Hematopoietic multipotent progenitor cell treated with erythropoietin and hydrocortisone succinate and interleukin-3 and kit ligand, for 6 days (in vitro differentiated cells): Measurements from ENCODE around the gene SLC46A1.
"Not testable (repeated sequence)": the region's sequence is repeated elsewhere in the genome, so short reads cannot be mapped to it uniquely, and the experiment has no call there.

Experiments
- DNase-seq: peaks from one replicate; pipeline ENCODE4 v3.0.0-alpha.2; 2015

The SLC46A1 gene

DNA sequence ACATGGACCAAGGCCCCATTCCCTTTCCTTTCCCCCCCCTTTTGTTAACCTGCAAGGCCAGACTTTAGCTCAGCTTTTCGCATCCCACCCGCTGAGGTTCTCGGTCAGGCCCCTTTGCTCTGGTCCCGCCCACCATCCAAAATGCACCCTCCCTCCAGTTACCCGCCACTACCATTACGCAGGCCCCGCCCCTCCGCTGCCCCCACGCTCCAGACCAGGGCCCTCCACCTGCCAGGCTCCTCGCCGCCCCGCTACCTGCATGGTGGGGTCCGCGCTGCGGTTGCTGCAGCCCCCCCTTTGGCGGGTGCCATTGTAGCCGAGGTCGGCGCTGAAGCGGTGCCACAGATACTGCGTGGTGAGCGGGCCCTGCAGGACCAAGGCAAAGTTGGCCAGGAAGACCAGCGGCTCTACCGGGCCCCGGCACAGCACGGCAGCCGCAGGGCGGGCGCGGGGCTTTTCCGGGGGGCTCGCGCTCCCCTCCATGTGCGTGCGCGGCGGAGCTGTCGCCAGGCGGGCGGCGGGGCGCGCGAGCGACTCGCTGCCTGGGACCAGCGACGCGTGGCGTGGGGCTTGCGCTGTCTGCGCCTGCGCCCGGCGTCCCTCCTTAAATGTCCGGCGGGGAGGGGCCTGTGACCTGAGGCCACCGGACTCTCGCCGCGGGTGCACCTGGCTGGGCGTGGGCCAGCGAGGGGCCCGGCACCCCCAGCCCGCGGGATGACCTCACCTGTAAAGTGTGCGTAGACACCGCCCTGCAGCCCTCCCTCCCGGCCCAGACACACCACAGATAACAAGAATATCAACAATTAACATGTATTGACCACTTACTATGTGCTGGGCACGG is at the start of gene SLC46A1:
Gene SLC46A1 (minus strand): TSS at position 581 of the 841 bp plus-strand sequence. CDS start 98 bp downstream, at position 483.
- peak; percentile 68 for DNase-seq

DNA sequence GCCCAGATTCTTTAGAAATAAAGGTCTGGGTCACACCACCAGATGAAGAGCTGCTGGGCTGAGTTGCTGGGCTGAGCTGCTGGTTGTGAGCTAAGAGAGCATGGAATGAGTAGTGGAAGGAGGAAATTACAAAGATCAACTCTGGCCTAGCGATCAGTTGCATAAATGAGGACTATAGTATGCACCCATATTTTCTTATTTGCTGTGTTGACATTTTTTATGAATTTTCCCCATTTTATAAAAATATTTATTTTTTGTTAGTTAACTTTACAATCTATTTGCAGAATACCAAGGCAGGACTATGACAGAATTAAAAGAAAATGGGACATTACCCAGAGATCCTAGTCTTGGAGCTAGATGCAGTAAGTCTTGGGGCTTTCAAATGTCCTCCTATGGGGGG is 43.8 kb upstream of the SLC46A1 start:
- no peak for DNase-seq

- no peak for DNase-seq
Observed at GRCh38 chr17:28447396-28447760, 41.4 kb upstream of the SLC46A1 start.

- DNase-seq, result no peak
Observed at GRCh38 chr17:28446716-28447395, 40.8 kb upstream of the SLC46A1 start.

GRCh38 chr17:28443901-28444638 is 38.1 kb upstream of the SLC46A1 start:
- no peak for DNase-seq

GRCh38 chr17:28434326-28434725 is 28.3 kb upstream of the SLC46A1 start:
- not testable (repeated sequence) for DNase-seq

GRCh38 chr17:28433721-28434120 is 27.7 kb upstream of the SLC46A1 start:
- no peak for DNase-seq

DNA sequence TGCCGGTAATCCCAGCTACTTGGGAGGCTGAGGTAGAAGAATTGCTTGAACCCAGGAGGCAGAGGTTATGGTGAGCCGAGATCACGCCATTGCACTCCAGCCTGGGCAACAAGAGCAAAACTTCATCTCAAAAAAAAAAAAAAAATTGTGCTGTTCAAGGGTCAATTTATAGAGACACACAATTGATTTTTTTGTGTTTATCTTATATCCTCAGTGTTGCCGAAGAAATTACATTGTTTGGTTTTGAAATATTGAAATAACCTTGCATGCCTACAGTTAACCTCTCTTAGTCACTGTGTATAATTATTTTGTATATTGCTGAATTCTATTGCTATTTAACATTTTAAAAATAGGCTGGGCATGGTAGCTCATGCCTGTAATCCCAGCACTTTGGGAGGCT is 22.0 kb upstream of the SLC46A1 start:
- not testable (repeated sequence) for DNase-seq

DNA sequence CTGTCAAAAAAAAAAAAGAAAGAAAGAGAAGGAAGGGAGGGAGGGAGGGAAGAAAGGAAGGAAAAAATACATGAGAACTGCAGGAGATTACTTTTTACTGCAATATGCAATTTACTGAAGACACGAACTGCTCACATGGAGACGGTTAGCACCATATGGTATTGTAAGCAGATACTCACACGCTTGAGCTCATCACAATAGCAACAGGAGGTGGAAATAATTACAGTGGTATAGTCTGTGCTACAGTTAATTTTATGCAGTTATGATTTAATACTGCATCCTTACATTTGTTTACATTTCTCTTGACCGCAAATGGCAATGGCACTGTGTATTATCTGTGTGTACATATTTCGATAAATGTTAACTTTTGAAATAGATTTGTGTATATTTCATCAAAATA is 21.4 kb upstream of the SLC46A1 start:
- no peak for DNase-seq

DNA sequence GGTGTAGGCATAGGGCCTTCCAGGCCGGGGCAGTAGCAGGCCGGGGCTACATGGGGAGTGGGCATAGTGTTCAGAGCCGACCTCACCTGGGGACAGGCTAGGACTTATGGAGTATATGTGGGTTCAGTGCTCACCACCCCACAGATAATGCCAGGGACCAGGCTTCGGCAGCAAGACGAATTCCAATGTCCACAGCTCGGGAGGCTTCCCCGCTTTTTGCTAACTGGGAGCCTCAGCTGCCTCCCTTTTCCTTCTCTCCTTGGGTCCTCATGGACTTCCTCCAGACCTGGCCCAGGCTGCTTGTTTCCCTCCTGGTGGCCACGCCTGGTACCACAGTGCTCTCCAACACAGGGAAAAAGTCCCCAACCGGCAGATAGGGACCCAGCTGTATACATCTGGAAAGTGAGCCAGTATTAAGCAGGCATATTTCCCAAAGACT is 20.1 kb upstream of the SLC46A1 start:
- peak; percentile 47 for DNase-seq

- DNase-seq, result no peak
Observed at GRCh38 chr17:28425206-28425605, 19.2 kb upstream of the SLC46A1 start.

DNA sequence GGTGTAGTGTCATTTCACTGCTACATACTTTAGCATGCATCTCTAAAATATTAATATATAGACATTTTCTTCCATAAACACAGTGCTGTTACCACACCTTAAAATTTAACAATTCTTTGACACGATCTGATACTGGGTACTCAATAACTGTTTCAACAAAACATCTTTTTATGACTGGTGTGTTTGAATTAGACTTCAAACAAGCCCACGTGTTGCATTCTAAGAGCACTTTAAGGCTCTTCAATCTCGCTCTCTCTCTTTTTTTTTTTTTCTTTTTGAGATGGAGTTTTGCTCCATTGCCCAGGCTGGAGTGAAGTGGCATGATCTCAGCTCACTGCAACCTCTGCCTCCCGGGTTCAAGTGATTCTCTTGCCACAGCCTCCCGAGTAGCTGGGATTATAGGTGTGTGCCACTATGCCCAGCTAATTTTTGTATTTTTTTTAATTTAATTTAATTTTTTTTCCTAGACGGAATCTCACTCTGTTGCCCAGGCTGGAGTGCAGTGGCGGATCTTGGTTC is 15.8 kb upstream of the SLC46A1 start:
- no peak for DNase-seq

GRCh38 chr17:28416703-28417311 is 10.8 kb upstream of the SLC46A1 start:
- peak; percentile 89 for DNase-seq

DNA sequence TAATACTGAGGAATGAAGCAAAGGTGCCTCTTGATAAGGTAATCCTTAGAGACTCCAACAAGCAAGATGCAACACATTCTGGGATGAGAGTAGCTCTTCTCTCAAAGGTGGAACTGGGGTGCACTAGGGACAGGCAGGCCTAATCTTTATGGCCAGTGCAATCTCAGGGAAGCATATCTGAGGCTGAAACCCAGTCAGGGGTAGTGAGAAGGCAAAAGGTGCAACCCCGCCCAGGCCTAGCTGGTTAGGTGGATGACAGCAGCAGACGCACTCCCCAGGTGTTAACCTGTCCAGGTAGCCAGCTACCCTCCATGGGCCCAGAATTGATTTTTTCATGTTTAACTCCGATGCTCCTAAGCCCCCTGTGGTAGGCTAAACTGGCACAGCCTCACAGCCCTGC is 9.9 kb upstream of the SLC46A1 start:
- no peak for DNase-seq

GRCh38 chr17:28413804-28414203 is 7.8 kb upstream of the SLC46A1 start:
- no peak for DNase-seq

DNA sequence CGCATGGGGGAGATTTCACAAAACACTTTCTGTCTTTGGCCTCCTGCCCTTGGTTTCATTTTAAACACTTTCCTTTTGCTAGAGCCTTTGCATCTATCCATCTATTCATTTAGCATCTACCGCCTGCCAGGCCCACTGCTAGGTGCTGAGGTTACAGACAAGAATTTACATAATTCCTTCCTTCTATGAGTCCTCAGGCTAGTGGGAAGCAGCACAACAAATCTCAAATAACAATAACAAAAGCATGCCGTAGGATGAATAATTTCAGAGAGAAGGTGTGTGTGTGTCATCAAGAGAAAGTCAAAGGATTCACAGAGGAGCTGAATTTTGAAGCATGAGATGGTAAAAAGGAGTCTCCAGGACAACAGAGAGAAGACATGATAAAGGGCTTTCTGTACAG is 6.1 kb upstream of the SLC46A1 start:
- DNase-seq, result no peak

DNA sequence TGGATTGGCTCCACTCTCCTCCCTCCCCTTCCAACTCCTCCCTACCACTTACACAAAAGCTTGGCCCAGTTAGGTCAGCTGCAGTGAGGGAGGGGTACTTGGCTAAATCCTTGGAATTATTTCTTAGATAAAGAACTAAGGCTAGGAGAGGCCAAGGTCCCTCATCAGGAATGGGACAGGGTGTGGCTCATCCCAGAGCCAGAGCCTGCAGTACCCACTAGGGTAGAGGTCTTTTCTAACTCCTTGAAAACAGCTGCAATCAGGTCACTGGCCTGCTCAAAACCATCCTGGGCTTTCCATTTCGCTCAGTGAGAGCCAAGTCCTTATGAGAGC is 1.9 kb upstream of the SLC46A1 start:
- DNase-seq, result no peak

GRCh38 chr17:28407130-28407973 is 1.3 kb upstream of the SLC46A1 start:
- DNase-seq, result no peak

DNA sequence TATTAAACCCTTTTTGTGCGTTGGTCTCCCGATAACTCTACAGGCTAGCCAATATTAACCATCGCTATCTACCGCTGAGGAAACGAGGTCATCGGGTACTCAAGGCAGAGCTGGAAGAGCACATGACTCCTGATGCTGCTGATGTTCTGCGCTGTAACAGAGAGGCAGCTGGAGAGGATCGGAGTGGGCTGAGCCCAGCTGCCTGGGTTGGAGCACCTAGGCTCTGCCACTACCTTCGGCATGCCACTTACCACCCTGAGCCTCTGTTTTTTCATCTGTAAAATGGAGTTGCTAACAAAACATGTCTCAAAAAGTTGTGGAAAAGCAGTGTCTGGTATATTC is 432 bp upstream of the SLC46A1 start:
- peak; percentile 42 for DNase-seq

GRCh38 chr17:28404812-28405570 is 1.0 kb downstream of the SLC46A1 start:
- DNase-seq, result no peak

DNA sequence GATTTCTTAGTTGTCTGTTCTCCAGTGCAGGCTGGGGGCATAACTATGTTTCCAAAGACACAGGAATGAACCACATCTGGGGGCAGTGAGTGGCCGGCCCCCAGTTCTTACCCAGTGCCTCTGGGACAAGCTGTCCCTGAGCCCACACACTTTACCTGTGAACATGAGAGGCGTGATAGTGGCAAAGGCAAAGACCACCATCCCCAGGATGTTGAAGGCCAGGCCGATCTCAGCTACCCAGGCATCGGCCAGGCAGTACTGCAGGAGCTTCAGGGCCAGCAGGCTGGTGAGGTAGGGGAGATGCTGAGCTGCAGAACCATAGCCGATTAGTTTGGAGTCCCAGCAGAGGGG is 1.6 kb downstream of the SLC46A1 start:
- no peak for DNase-seq

DNA sequence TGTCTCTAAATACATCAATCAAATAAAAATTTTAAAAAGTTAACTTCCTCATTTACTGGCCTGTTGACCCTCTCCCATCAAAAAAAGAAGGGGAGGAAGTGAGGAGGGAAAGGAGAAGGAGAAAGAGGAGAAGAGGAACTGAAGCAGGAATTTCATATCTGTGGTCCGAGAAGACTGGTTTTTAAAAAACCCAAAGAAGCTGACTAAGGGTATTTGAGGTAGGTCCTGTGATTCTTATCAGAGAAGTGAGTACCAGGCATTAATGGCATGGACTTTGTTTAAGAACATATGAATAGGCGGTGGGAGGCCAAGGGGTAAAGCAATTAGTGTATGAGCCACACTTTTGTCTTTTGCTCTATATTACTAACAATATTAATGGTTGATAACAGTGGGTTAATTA is 2.0 kb downstream of the SLC46A1 start:
- no peak for DNase-seq
